Measurements from ENCODE around the gene SIAH2.

SIAH2 gene

DNA sequence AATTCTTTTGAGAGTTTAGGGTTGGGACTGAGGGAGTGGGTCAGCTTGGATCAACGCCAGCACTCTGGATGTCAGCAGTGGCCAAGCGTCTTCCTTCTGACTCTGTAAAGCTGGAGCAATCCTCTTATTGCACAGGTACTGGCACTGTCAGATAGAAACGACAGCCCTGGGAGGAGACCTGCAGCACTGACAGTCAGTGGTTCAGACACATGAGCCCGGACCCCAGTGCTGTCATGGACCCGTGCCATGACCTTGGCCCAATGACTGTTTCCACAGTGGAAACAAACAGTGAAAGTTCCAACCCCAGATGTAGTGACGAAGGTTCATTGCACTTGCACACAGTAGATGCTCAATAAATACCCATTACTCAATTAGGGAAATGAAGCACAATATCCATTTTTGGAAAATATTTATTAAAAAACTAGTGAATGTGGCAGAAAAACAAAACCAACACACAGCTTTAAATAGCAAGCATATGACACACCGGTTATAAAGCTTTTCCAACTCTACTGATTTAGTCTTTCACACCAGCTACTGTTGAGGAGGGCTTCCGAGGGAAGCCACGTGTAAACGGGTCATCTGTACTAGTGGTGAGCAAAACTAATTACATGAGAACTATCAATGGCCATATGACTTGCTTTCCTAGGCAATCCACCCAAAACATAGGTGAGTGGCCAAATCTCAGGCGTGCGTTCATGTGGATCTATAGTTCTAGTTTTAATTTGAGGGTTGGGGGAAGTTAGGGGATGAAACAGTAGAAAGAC, 22.1 kb downstream of the SIAH2 start:
- 95 to 96% methylated on average over 7 to 8 of the region's 12 CpGs for WGBS, 2 experiments (ENCODE audit: insufficient coverage in 2 of 2)
- Histone ChIP-seq H3K4me3 (ENCODE audit: extremely low read depth, insufficient read depth, low read length, poor library complexity, severe bottlenecking) (no peak overlapping the region), H3K4me1 (ENCODE audit: control insufficient read depth, insufficient read depth, low read length, poor library complexity, severe bottlenecking) (peaks cover 28% of the 10 kb centered on the region), H3K27ac (ENCODE audit: low read depth, low read length, severe bottlenecking) (no peak overlapping the region), H3K9me3 (ENCODE audit: control insufficient read depth, low read length) (no peaks in the 10 kb centered on the region), H3K36me3 (ENCODE audit: control insufficient read depth, insufficient read depth, low read length) (peaks cover 27% of the 10 kb centered on the region)

DNA sequence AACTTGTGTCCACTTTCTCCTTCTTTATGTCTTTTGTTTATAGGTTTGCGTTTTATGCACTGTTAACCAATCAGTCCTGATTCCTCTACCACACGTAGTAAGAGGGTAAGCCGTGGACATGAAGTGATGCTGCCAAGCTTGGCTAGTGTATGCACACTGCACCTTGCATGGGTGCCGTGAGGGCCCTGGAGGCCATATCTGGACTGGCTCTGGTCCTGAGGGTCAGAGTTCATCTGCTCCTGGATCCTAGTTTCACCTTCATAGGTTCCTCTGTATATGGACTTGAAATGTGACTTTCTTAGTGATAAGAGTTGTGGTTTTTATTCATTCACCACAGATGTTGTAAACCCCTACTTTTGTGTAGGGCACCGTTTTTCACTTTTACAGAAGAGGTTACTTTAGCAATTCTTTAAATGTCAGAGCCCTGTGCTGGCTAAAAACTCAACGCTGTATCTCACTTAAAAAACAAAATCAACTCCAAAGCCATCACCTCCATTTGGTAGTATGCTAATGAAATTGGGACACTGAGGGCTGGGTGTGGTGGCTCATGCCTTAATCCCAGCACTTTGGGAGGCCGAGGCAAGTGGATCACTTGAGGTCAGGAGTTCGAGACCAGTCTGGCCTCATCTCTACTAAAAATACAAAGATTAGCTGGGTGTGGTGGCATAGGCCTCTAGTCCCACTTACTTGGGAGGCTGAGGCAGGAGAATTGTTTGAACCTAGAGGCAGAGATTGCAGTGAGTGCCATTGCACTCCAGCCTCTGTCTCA, 22.9 kb downstream of the SIAH2 start:
- H3K4me1 ChIP-seq (ENCODE audit: control insufficient read depth, insufficient read depth, low read length, poor library complexity, severe bottlenecking) = peaks cover 28% of the 10 kb centered on the region
- H3K36me3 ChIP-seq (ENCODE audit: control insufficient read depth, insufficient read depth, low read length) = peaks cover 23% of the 10 kb centered on the region
- WGBS, 2 experiments (ENCODE audit: insufficient coverage in 2 of 2) = 94 to 97% methylated on average over 3 to 6 of the region's 8 CpGs
- no peaks in the 10 kb centered on the region for H3K9me3 ChIP-seq (ENCODE audit: control insufficient read depth, low read length)
- H3K4me3 ChIP-seq (ENCODE audit: extremely low read depth, insufficient read depth, low read length, poor library complexity, severe bottlenecking) = no peak overlapping the region
- no peak overlapping the region for H3K27ac ChIP-seq (ENCODE audit: low read depth, low read length, severe bottlenecking)

DNA sequence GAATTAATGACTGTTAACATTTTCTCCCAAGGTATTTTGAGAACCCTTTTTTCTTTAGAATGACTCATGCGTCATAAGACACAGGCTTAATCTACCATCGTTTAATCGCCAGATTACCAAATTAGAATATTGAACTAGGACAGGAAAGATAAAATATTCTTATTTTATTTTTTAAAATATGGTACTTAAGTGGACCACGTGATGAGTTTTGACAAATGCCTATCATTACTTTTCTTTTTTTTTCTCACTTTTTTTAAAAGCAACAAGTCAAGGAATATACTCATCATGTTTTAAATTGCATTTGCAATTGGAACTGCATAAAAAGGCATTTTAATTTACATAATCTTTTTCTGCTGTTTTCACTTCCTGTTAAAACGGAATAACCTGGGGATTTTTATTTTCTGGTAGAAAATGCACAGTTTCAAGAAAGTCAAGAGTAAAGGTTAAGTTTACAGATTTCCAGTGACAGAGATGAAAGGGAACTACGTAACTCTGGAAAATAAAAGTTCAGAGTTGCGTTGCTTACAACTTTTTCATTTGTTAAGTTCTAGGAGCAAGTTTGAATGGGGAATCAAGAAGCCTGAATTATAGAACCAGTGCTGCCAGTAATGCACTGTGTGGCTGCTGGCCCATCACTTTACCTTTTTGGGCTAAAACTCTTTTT, 23.6 kb downstream of the SIAH2 start:
- no peak overlapping the region for H3K27ac ChIP-seq (ENCODE audit: low read depth, low read length, severe bottlenecking)
- H3K36me3 ChIP-seq (ENCODE audit: control insufficient read depth, insufficient read depth, low read length) = peaks cover 23% of the 10 kb centered on the region
- no peak overlapping the region for H3K4me3 ChIP-seq (ENCODE audit: extremely low read depth, insufficient read depth, low read length, poor library complexity, severe bottlenecking)
- 97 to 100% methylated on average over 2 to 3 of the region's 7 CpGs for WGBS, 2 experiments (ENCODE audit: insufficient coverage in 2 of 2)
- H3K9me3 ChIP-seq (ENCODE audit: control insufficient read depth, low read length) = no peaks in the 10 kb centered on the region
- H3K4me1 ChIP-seq (ENCODE audit: control insufficient read depth, insufficient read depth, low read length, poor library complexity, severe bottlenecking) = peaks cover 25% of the 10 kb centered on the region

DNA sequence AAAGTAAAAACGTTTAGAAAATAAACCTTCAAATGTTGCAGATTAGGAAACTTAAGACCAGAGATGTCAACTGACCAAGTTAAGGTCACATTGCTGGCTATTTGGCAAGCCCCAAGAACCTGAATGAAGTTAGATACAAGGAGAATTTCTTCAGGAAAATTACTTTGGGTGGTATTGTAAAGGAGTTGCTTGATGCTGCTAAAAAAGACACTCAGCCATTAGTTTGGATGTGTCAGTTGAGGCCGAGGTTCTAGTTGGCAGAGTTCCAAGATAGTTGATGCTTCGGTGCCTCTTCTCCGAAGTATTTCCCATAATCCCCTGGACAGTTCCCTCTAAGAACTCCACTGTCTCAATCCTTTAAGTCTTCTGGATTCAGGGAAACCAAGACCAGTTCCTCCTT, 24.3 kb downstream of the SIAH2 start:
- Histone ChIP-seq H3K4me1 (ENCODE audit: control insufficient read depth, insufficient read depth, low read length, poor library complexity, severe bottlenecking) (peaks cover 19% of the 10 kb centered on the region), H3K4me3 (ENCODE audit: extremely low read depth, insufficient read depth, low read length, poor library complexity, severe bottlenecking) (no peak overlapping the region), H3K36me3 (ENCODE audit: control insufficient read depth, insufficient read depth, low read length) (peaks cover 23% of the 10 kb centered on the region), H3K27ac (ENCODE audit: low read depth, low read length, severe bottlenecking) (peak overlapping the region; percentile 16), H3K9me3 (ENCODE audit: control insufficient read depth, low read length) (no peaks in the 10 kb centered on the region)
- 69 to 82% methylated on average over 3 of the region's 4 CpGs for WGBS, 2 experiments (ENCODE audit: insufficient coverage in 2 of 2)

DNA sequence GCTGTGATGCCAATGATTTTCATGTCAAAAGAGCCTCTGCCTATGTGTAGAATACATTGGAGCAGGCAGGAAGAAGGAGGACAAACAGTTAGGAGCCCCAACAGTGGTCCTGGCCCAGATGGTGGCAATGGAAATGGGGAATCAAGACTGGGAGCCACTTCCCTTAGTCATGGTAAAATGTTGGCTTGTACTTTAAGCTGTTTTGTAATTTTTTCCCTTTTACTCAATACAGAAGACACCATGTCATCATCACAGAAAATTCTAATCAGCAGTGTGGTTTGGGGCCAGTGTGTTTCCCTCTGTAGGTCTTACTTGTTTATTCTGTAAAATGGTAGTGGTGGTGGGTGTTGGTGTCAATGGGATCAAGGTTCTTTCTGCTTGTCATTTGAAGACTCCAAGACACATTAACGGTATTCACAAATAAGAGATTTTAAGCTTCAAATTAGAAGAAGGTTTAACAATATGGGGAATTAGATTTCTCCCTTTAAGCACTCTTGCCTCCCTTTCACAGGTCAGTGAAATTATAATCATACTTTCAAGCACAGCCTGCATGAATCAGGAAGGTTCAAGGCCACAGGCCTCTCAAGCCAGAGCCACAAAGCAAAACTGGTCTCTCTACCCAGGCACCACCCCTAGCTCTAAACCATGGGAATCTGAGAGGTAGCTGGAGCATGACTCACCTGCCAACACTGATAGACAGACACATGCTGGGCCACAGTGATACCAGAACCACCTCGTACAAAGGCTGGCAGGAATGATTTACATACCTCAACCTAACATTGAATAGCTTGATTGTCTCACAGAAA, 24.9 kb downstream of the SIAH2 start:
- Histone ChIP-seq H3K36me3 (ENCODE audit: control insufficient read depth, insufficient read depth, low read length) (peaks cover 21% of the 10 kb centered on the region), H3K9me3 (ENCODE audit: control insufficient read depth, low read length) (no peaks in the 10 kb centered on the region), H3K27ac (ENCODE audit: low read depth, low read length, severe bottlenecking) (no peak overlapping the region), H3K4me3 (ENCODE audit: extremely low read depth, insufficient read depth, low read length, poor library complexity, severe bottlenecking) (no peak overlapping the region), H3K4me1 (ENCODE audit: control insufficient read depth, insufficient read depth, low read length, poor library complexity, severe bottlenecking) (peaks cover 14% of the 10 kb centered on the region)
- WGBS, 2 experiments (ENCODE audit: insufficient coverage in 2 of 2) = 33% methylated on average over 1 of the region's 2 CpGs; no CpG with 5 or more reads in 1 of the 2 experiments

DNA sequence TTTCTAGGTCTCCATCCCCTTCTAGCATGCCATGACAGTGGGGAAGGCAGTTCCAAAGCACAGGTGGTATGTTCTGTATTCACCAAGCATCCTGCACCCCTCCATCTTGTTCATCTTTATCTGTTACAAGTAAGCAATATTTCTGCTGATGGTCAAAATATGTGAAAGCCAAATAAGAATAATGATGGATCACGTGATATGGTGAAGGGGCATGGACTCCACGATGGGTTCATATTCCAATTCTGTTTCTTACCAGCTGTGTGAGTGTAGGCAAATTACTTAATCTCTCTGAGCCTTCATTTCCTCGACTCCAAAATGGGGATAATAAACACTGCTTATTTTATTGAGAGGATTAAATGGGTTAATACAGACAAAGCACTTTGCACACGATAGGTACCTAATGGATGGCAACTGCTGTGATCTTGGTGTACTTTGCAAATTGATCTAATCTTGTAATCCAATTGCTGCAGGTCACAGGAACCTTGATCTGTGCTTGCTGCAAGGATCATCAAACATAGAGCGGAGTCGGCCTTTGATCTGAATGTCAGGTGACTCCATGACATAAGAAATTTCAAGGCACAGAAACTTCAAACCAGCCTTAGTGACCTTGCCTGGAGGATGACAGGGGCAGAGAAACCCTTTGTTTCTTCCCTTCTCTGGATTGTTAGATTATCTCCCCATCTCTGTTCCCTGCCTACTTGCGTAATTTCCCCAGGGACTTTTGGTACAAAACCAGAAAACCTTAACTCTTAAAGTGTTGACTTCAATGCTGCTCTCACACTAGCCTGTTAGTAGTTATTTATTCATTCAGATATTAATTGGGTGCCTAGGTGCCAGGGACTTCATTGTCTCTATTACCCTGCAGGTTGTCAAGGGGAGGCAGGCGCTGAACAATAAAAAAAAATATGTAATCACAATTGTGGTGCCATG, 25.8 kb downstream of the SIAH2 start:
- 95 to 97% methylated on average over 7 of the region's 8 CpGs for WGBS, 2 experiments (ENCODE audit: insufficient coverage in 2 of 2)

DNA sequence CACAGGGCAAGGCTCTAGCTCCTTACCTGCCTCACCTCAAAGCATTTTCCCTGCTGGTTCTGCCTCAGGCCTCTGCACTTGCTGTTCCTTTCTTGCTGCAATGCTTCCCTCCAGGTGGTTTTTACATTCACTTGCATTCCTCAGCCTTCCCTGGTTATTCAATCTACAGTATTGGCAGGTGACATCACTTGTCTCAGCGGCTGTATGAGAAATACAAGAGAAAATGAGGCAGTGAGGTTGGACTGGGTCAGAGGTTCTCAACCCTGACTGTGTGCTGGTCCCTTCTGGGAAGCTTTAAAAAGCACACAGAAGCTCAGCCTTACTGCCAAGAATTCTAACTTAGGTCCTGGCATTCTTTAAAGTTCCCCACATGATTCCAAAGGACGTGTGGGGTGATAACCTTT, 26.7 kb downstream of the SIAH2 start:
- H3K9me3 ChIP-seq (ENCODE audit: control insufficient read depth, low read length) = no peaks in the 10 kb centered on the region
- peaks cover 12% of the 10 kb centered on the region for H3K4me1 ChIP-seq (ENCODE audit: control insufficient read depth, insufficient read depth, low read length, poor library complexity, severe bottlenecking)
- H3K36me3 ChIP-seq (ENCODE audit: control insufficient read depth, insufficient read depth, low read length) = peaks cover 4% of the 10 kb centered on the region
- H3K27ac ChIP-seq (ENCODE audit: low read depth, low read length, severe bottlenecking) = no peak overlapping the region
- WGBS, 2 experiments (ENCODE audit: insufficient coverage in 2 of 2) = 33% methylated on average over 1 of the region's 2 CpGs; no CpG with 5 or more reads in 1 of the 2 experiments
- no peak overlapping the region for H3K4me3 ChIP-seq (ENCODE audit: extremely low read depth, insufficient read depth, low read length, poor library complexity, severe bottlenecking)

More for the DNA sequence above, 25.8 kb downstream of the SIAH2 start:
- Histone ChIP-seq H3K9me3 (ENCODE audit: control insufficient read depth, low read length) (no peaks in the 10 kb centered on the region), H3K4me3 (ENCODE audit: extremely low read depth, insufficient read depth, low read length, poor library complexity, severe bottlenecking) (no peak overlapping the region), H3K4me1 (ENCODE audit: control insufficient read depth, insufficient read depth, low read length, poor library complexity, severe bottlenecking) (peaks cover 12% of the 10 kb centered on the region), H3K36me3 (ENCODE audit: control insufficient read depth, insufficient read depth, low read length) (peaks cover 13% of the 10 kb centered on the region), H3K27ac (ENCODE audit: low read depth, low read length, severe bottlenecking) (no peak overlapping the region)

DNA sequence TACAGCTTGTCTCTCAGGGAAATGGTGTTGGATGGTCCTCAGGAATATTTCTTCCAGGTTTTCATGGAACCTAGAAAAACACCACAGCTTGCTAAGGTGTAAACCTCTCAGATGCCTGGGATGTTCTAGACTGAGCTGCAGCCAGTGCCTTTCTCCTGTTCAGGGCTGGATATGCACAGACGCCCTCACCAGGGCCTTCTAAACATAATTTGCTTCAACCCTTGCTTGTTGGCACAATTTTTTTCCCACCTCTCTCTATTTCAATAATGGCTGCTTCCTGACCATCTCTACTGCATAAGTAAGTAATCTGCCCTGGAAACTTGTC, 28.2 kb downstream of the SIAH2 start:
- Histone ChIP-seq H3K4me1 (ENCODE audit: control insufficient read depth, insufficient read depth, low read length, poor library complexity, severe bottlenecking) (peaks cover 12% of the 10 kb centered on the region), H3K4me3 (ENCODE audit: extremely low read depth, insufficient read depth, low read length, poor library complexity, severe bottlenecking) (no peak overlapping the region), H3K36me3 (ENCODE audit: control insufficient read depth, insufficient read depth, low read length) (no peaks in the 10 kb centered on the region), H3K9me3 (ENCODE audit: control insufficient read depth, low read length) (no peaks in the 10 kb centered on the region), H3K27ac (ENCODE audit: low read depth, low read length, severe bottlenecking) (no peak overlapping the region)
- WGBS, 2 experiments (ENCODE audit: insufficient coverage in 2 of 2) = 85 to 100% methylated on average over 1 of the region's 1 CpG

DNA sequence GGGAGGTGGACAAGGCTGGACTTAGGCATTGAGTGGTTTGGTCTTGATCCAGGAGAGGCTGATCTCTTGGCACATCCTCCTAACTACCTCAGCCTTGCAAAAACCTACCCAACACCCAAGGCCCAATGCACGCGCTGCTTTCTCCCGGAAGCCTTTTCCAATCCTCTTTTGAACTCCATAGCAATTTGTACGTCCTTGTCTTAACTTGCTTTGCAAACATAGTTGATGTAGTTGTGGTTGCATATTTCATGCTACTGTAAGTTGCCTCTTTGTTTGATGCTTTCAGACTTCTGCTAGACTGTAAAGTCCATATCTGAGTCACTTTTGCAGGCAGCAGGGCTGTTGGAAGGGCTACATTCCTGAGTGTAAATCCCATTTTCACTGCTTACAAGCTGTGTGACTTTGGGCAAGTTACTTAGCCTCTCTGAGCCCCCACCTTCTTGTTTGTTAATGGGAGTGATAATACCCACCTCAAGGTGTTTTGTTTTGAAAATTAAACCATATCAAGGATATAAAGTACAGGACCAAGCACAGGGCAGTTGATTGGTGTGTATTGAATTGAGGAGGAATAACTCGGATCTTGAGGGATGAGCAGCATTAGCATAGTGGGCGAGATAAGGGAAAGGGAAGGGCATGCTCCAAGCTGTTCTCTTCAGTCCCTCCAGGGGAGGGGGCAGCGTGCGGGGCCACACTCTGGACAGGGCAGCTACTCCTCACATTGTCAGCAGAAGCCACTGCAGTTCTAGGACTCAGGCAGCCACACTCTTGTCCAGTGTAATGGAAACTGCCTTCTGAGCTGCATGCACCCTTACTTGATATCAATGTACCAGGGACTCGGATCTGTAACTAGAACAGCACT, 28.8 kb downstream of the SIAH2 start:
- H3K36me3 ChIP-seq (ENCODE audit: control insufficient read depth, insufficient read depth, low read length) = no peaks in the 10 kb centered on the region
- H3K4me3 ChIP-seq (ENCODE audit: extremely low read depth, insufficient read depth, low read length, poor library complexity, severe bottlenecking) = no peak overlapping the region
- no peak overlapping the region for H3K27ac ChIP-seq (ENCODE audit: low read depth, low read length, severe bottlenecking)
- H3K4me1 ChIP-seq (ENCODE audit: control insufficient read depth, insufficient read depth, low read length, poor library complexity, severe bottlenecking) = peaks cover 12% of the 10 kb centered on the region
- 91 to 95% methylated on average over 2 to 4 of the region's 9 CpGs for WGBS, 2 experiments (ENCODE audit: insufficient coverage in 2 of 2)
- H3K9me3 ChIP-seq (ENCODE audit: control insufficient read depth, low read length) = no peaks in the 10 kb centered on the region

All from mesodermal cell (in vitro differentiated cells).